ENCODE data around the gene FARS2.

The FARS2 gene

GRCh38 chr6:5399391-5399790 lies 138.1 kb downstream of the FARS2 start:
- Histone ChIP-seq H3K4me3 (no peak overlapping the region), H3K27ac (no peak overlapping the region)
- no peak for DNase-seq (ENCODE audit: low spot score)
- no peak for TF ChIP-seq CTCF (IDR thresholded peaks at IDR 0.05)

DNA sequence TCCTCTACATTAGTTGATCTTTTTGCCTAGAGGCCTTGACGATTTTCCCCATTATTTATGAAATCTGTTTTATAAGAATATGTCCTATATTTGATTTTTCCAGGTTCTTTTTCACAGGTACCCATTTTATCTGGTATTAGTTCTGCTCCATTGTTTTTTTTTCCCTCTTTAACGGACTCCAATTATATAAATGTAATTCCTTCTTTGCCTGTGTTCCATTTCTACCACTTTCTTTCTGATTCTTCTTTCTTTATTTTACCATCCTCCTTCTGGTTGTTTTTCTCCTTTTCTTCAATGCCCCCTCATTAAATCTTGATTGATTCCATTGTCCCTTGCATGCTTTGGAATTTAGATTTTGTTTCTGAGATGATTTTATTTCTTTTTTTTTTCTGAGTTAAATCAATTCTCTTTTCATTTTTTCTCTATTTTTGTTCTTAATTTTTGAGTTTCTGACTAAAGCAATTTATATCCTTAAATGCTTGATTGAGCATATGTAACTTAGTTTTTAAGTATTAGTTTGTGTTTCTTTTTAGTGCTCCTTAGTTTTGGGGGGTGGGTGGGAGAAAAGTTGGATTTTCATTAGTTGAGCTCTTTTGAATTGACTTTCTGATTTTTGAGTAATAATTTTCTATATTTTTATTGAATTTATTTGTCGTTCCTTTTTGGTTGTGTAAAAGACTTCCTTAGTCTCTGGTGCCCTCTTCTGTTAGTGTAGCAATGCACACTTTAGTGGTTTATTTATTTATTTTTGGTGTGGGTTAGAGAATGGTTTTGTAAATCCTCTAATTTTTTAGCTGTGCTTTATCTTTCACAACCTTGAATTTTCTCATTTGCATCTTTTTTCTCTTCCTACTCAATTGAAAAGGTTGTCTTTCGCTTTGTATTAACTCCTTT lies 140.8 kb downstream of the FARS2 start:
- H3K27ac ChIP-seq, result no peak overlapping the region
- no peak for TF ChIP-seq CTCF (IDR thresholded peaks at IDR 0.05)

GRCh38 chr6:5403076-5403475 lies 141.8 kb downstream of the FARS2 start:
- TF ChIP-seq CTCF (IDR thresholded peaks at IDR 0.05), result no peak
- no peak overlapping the region for H3K27ac ChIP-seq
- H3K4me3 ChIP-seq, result no peak overlapping the region
- DNase-seq (ENCODE audit: low spot score), result no peak

More for the DNA sequence above, 140.8 kb downstream of the FARS2 start:
- no peak for DNase-seq (ENCODE audit: low spot score)
- H3K4me3 ChIP-seq, result no peak overlapping the region

DNA sequence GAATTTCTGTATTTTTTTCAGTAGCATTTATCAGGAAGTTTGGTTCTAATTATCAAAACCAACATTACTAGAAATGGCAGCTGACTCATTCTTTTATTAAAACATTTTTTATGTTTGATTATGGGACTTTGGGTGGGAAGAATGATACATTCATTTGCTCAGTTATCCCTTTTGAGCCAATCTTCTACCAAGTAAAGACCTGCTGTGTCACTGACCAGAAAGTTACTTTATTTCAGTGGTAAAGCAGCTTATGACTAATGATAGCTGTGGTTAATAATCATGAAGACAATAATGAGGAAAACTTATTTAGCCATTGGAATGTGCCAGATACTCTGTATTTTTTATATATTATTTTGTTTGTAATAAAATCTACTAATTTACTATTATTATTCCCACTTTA lies 142.3 kb downstream of the FARS2 start:
- no peak for TF ChIP-seq CTCF (IDR thresholded peaks at IDR 0.05)
- Histone ChIP-seq H3K4me3 (no peak overlapping the region), H3K27ac (no peak overlapping the region)
- no peak for DNase-seq (ENCODE audit: low spot score)

DNA sequence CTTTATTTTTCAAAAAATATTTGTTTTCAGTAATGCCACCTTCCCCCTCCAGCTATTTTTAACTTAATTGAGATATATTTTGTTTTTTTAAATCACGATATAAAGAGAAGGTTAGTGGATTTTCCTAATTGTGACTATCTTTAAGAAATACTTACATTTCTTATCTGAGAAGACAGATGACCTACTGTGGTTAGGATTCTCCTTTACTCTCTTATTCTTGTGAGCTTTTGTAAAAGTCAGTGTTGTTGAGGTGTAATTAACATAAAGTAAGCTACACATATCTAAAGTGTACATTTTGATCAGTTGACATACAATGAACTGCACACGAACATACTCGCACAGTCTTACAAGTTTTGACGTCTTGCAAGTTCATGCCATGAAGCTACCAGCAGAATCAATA lies 144.7 kb downstream of the FARS2 start:
- H3K4me3 ChIP-seq, result no peak overlapping the region

GRCh38 chr6:5411414-5411813 lies 150.1 kb downstream of the FARS2 start:
- Histone ChIP-seq H3K27ac (no peak overlapping the region), H3K4me3 (no peak overlapping the region)
- DNase-seq (ENCODE audit: low spot score), result no peak
- TF ChIP-seq CTCF (IDR thresholded peaks at IDR 0.05), result no peak

More for the DNA sequence above, 144.7 kb downstream of the FARS2 start:
- no peak for TF ChIP-seq CTCF (IDR thresholded peaks at IDR 0.05)
- no peak for DNase-seq (ENCODE audit: low spot score)
- H3K27ac ChIP-seq, result no peak overlapping the region

GRCh38 chr6:5412017-5412416 lies 150.7 kb downstream of the FARS2 start:
- no peak for DNase-seq (ENCODE audit: low spot score)
- no peak overlapping the region for H3K27ac ChIP-seq
- no peak for TF ChIP-seq CTCF (IDR thresholded peaks at IDR 0.05)
- H3K4me3 ChIP-seq, result no peak overlapping the region

All from coronary artery (tissue), 2 donors.